EH (cell line): ENCODE data around the gene STARD10.

Source experiments
- DNase-seq: peaks from one replicate; pipeline ENCODE4 v3.0.0-alpha.2; 2015; ENCODE audit warnings: low read depth

STARD10 gene

DNA sequence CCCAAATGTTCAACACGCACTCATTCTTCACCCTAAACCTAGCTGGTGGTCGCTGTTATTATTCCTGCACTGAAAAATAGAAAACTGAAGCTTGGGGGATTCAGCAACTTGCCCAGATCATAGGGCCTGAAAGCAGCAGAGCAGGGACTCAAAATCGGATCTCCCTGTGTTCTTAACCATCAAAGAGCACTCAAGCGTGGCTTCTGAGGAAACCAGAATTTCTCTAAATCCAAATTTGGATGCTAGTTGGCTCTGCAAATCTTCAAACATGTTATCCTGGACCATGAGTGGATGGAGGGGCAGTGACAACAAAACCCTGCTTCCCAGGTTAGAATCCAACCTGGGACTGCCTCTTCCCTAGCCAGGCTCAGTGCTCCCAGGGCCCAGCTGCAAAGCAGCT is 30.0 kb downstream of the STARD10 start:
- DNase-seq = no peak

DNA sequence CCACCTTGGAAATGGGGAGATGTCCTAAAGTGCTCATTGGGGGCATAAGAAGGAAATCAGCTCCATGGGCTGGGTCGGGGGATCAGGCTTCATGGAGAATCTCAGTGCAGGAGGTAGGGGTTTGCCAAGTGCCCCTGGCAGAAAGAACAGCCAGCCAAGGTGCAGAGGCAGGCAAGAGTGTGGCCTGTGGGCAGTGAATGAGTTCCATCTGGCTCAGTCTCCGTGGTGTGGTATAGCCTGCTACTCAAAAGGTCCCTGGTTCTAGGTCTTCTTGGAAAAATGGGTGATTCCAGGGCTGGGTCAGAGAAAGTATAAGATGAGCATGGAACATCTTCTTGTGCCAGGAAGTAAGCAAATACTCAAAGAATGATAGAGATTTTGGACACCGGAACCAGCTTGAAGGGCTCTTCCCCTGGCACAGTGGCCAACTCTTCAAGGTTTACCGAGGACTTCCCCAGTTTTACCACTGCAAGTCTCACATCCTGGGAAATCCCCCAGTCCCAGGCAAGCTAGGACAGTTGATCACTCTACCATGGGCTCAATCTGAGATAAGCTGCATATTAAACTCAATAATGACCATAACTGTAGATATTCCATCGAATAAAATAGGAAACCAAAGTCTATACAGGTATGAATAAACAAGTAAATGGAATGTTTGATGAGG is 31.1 kb downstream of the STARD10 start:
- DNase-seq = no peak

GRCh38 chr11:72760539-72761405 is 33.1 kb downstream of the STARD10 start:
- peak; percentile 70 for DNase-seq

GRCh38 chr11:72759468-72759985 is 34.3 kb downstream of the STARD10 start:
- DNase-seq = no peak

GRCh38 chr11:72758690-72759389 is 35.0 kb downstream of the STARD10 start:
- DNase-seq = no peak

- peak; percentile 24 for DNase-seq
Observed at GRCh38 chr11:72758304-72758689, 35.5 kb downstream of the STARD10 start.

GRCh38 chr11:72755713-72756285 is 38.0 kb downstream of the STARD10 start:
- no peak for DNase-seq

- DNase-seq = no peak
Observed at GRCh38 chr11:72754544-72755155, 39.2 kb downstream of the STARD10 start.

DNA sequence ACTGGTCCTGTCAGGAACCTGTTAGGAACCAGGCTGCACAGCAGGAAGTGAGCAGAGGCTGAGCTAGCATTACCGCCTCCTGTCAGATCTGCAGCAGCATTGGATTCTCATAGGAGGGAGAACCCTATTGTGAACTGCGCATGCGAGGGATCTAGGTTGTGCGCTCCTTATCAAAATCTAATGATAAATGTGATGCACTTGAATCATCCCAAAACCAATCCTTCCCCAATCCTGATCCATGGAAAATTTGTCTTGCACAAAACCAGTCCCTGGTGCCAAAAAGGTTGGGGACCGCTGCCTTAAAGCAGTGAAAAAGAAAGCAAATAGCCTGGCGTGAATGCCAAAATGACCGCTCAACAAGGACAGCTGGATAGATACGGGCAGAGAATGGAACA is 39.7 kb downstream of the STARD10 start:
- no peak for DNase-seq

GRCh38 chr11:72753341-72754148 is 40.3 kb downstream of the STARD10 start:
- DNase-seq = no peak

DNA sequence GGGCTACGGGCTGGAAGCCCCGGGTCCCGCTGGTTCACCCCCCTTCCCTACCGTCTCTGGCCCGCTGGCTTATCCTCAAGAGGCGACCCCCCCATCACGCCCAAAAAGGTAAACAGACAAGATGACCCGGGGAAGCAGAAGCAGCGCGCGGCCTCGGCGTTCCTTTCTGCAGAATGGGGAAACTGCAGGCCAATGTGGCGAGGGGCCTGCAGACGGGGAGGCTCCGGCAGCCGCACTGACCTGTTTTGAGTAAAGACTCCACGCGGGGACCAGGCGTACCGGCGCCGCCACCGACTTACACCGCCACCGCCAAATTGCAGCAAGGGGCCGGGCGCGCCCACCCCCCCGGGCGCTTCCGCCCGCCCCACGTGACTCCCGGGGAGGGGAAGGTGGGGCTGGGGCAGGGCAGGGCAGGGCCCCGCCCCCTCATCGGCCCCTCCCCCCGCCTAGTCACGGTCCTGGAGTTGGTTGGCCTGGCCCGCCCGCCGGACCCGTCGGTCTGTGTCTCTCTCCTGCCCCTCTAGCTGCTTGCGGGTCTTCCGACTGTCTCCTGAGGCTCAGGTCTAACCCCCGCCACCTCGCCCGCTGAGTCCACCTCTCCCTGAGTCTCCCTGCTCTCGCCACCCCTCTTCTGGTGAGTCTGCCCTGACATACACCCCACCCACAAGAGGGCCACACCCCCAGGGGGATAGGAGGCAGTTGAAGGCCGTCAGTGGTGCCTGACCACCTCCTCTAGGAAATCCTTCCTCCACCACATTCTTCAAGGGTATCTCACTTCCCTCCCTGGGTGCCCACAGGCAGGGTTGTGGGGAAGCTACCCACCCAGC is 41.5 kb downstream of the STARD10 start, which contains the start of gene ARAP1:
Gene ARAP1 (minus strand): TSS at position 321 of the 827 bp plus-strand sequence. CDS start 25,280 bp downstream, outside the sequence.
- peak; percentile 81 for DNase-seq

- no peak for DNase-seq
Observed at GRCh38 chr11:72751116-72752087, 42.4 kb downstream of the STARD10 start.

- DNase-seq = no peak
Observed at GRCh38 chr11:72750556-72751115, 43.2 kb downstream of the STARD10 start.

DNA sequence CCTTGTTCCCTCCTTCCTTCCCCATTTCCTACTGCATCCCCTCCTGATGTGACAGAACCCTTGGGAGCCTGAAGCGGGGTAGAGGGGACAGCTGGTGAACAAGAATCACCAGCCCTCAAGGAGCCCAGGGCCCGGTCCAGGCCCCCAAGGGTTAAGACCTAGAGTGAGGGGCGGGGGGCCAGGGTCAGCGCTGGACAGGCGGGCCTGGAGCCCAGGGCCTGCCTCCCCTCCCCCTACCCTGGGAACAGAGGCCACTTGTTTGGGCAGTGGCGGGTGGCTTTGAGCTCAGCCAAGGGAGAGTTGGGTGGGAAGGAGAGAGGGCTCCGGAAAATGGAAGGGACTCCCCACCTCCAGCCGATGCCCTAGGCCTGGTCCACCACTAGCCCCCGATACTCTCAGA is 43.8 kb downstream of the STARD10 start:
- no peak for DNase-seq

GRCh38 chr11:72747289-72747855 is 46.5 kb downstream of the STARD10 start:
- DNase-seq = no peak

- DNase-seq = no peak
Observed at GRCh38 chr11:72746821-72747220, 47.0 kb downstream of the STARD10 start.

DNA sequence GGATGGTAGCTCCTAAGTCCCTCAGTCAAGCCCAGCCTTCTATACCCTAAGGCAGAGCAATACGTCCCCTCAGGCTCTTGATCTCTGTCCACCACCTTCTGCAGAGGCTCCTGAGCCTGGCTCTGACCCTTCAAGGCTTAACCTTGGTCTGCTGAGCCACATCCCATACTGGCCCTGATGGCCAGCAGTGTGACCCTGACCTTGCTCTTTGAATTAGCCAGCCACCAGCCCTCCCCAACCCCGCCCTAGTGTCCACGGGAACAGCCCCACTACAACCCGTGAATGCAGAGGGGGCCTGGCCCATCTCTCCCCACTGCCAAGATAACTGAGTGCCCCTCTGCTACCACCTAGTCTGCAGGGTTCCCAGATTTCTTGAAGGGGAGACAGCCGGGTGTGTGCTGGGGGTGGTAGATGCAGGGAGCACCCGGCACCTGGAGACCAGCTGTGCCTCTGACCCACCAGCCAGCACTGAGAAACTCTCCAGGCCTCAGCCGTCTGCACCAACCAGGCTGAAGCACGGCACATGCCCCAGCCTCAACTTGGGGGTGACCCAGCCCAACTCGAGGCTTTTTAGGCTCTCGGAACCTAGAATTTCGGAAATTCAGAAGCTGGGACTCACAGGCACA is 47.8 kb downstream of the STARD10 start:
- no peak for DNase-seq

DNA sequence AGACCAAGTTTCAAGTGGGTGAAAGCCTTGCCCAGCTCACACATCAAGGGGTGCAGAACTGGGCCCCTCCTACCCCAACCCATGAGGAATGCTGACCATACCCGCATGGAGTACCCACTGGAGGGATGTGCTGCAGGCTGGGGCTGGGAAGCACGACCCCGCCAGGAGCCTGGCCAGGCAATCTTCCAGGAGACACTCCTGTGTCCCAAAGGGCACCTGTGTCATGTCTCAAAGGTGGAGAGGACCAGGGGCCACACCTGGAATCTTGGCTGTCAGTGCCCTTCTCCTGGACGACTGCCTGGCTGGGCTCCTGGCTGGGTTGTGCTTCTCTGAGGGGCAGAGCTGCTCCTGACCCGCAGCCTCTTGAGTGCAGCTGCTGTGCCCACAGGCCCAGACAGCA is 48.3 kb downstream of the STARD10 start:
- no peak for DNase-seq
